ENCODE data around the gene RSPO4. TPM values are rescaled to one million over a fixed set of nuclear protein-coding genes. Genes with fewer than 3 reads are reported as not detected.

RSPO4 gene
- total RNA-seq, 1 donor from 2014 or later: 10.9 TPM

GRCh38 chr20:910870-911770 is 91.0 kb downstream of the RSPO4 start:
- no peaks in the 10 kb centered on the region for H3K27me3 ChIP-seq
- TF ChIP-seq CTCF (IDR thresholded peaks at IDR 0.05): no peak
- DNase-seq: no peak
- peaks cover 8% of the 10 kb centered on the region for H3K4me1 ChIP-seq
- no peak overlapping the region for H3K27ac ChIP-seq
- H3K36me3 ChIP-seq: no peaks in the 10 kb centered on the region
- no peak overlapping the region for H3K4me3 ChIP-seq
- intact Hi-C loops (cut with DNase I): no loop called here
- no peak for ATAC-seq
- H3K9me3 ChIP-seq: no peaks in the 10 kb centered on the region

GRCh38 chr20:910132-910869 is 91.8 kb downstream of the RSPO4 start:
- intact Hi-C loops (cut with DNase I): no loop called here
- DNase-seq (no peak), ATAC-seq (no peak)
- Histone ChIP-seq H3K27me3 (no peaks in the 10 kb centered on the region), H3K4me1 (peaks cover 7% of the 10 kb centered on the region), H3K27ac (no peak overlapping the region), H3K4me3 (no peak overlapping the region), H3K36me3 (no peaks in the 10 kb centered on the region), H3K9me3 (no peaks in the 10 kb centered on the region)
- TF ChIP-seq CTCF (IDR thresholded peaks at IDR 0.05): no peak

- Histone ChIP-seq H3K27ac (no peak overlapping the region), H3K27me3 (no peaks in the 10 kb centered on the region), H3K4me3 (no peak overlapping the region), H3K36me3 (no peaks in the 10 kb centered on the region), H3K4me1 (peaks cover 10% of the 10 kb centered on the region), H3K9me3 (no peaks in the 10 kb centered on the region)
- intact Hi-C loops (cut with DNase I): no loop called here
- no peak for TF ChIP-seq CTCF (IDR thresholded peaks at IDR 0.05)
- ATAC-seq: no peak
- DNase-seq: no peak
These were observed 92.5 kb downstream of the RSPO4 start for GRCh38 chr20:909641-910040.

Other genes starting within 250 kb of the RSPO4 start
- 3.6 TPM for gene SLC52A3, start 233.8 kb downstream of the RSPO4 start, total RNA-seq
- gene FAM110A, start 168.6 kb downstream of the RSPO4 start, total RNA-seq: 16.8 TPM
- gene ANGPT4, start 86.0 kb downstream of the RSPO4 start, total RNA-seq: 0.81 TPM
- gene PSMF1, start 116.3 kb upstream of the RSPO4 start, total RNA-seq: 133 TPM
- 6.1 TPM for gene TMEM74B, start 182.7 kb upstream of the RSPO4 start, total RNA-seq
- 0.64 TPM for gene C20orf202, start 201.1 kb upstream of the RSPO4 start, total RNA-seq
- not detected for gene RAD21L1, start 223.7 kb upstream of the RSPO4 start, total RNA-seq